Astrocyte (in vitro differentiated cells and primary cell): ENCODE results near the gene CSMD2.

Source experiments
- CTCF ChIP-seq: IDR thresholded peaks from 2 replicates; pipeline ENCODE4 v1.5.1; 2011; ENCODE audit warnings: low read depth, mild to moderate bottlenecking, inconsistent platforms, low read length, moderate library complexity; ENCODE audit not compliant: insufficient read depth
- EZH2 ChIP-seq: IDR thresholded peaks from 2 replicates; pipeline ENCODE4 v1.6.1; 2012; ENCODE audit warnings: mild to moderate bottlenecking, low read length, inconsistent platforms; ENCODE audit not compliant: insufficient read depth

- TF ChIP-seq CTCF = no peak
- TF ChIP-seq EZH2 = no peak
Measured at GRCh38 chr1:33660956-33661355, 504.1 kb downstream of the CSMD2 start.
